ENCODE data around the gene CDKN2A. TPM values are rescaled to one million over a fixed set of nuclear protein-coding genes. Genes with fewer than 3 reads are reported as not detected.

Gene CDKN2A
- total and polyA plus RNA-seq, 4 donors = 0.23 to 0.76 (median 0.43) TPM

GRCh38 chr9:21991072-21991959, 2.9 kb downstream of the CDKN2A start:
- H3K9me3 ChIP-seq (ENCODE audit: control insufficient read depth in 4 of 4, low read length in 3 of 4) = peaks cover 0 to 6% (median 0%) of the 10 kb centered on the region in 4 donors
- no peaks in the 10 kb centered on the region for H3K36me3 ChIP-seq (ENCODE audit: control insufficient read depth in 4 of 4, insufficient read depth in 3 of 4, low read depth in 1 of 4, low read length in 3 of 4)
- peaks cover 0 to 2% (median under 1%) of the 10 kb centered on the region in 4 donors for H3K27me3 ChIP-seq (ENCODE audit: control insufficient read depth in 4 of 4, insufficient read depth in 4 of 4, low read length in 3 of 4)
- DNase-seq (ENCODE audit: low spot score) = no peak
- 92% methylated on average over 5 of the region's 5 CpGs for WGBS
- H3K4me3 ChIP-seq (ENCODE audit: low read depth in 1 of 3, low read length in 3 of 3) = no peak overlapping the region
- no peak overlapping the region for H3K27ac ChIP-seq (ENCODE audit: low read depth in 1 of 2, low read length in 2 of 2)
- no peak for TF ChIP-seq RXRA (IDR thresholded peaks at IDR 0.05)
- no peak for TF ChIP-seq MAX (IDR thresholded peaks at IDR 0.05)
- TF ChIP-seq REST (IDR thresholded peaks at IDR 0.05) = no peak
- TF ChIP-seq, protein P1, sequence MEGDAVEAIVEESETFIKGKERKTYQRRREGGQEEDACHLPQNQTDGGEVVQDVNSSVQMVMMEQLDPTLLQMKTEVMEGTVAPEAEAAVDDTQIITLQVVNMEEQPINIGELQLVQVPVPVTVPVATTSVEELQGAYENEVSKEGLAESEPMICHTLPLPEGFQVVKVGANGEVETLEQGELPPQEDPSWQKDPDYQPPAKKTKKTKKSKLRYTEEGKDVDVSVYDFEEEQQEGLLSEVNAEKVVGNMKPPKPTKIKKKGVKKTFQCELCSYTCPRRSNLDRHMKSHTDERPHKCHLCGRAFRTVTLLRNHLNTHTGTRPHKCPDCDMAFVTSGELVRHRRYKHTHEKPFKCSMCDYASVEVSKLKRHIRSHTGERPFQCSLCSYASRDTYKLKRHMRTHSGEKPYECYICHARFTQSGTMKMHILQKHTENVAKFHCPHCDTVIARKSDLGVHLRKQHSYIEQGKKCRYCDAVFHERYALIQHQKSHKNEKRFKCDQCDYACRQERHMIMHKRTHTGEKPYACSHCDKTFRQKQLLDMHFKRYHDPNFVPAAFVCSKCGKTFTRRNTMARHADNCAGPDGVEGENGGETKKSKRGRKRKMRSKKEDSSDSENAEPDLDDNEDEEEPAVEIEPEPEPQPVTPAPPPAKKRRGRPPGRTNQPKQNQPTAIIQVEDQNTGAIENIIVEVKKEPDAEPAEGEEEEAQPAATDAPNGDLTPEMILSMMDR (IDR thresholded peaks at IDR 0.05; ENCODE audit: low read depth, low read length, missing input control) = no peak
- TF ChIP-seq HNF4A (conservative IDR thresholded peaks at IDR 0.05) = no peak
- TF ChIP-seq TAF1 (conservative IDR thresholded peaks at IDR 0.05) = no peak
- no peak for TF ChIP-seq FOXA2 (IDR thresholded peaks at IDR 0.05)
- no peak for TF ChIP-seq GABPA (IDR thresholded peaks at IDR 0.05 in 1 of 2, conservative IDR thresholded peaks at IDR 0.05 in 1 of 2)
- peaks cover 4 to 15% (median 9%) of the 10 kb centered on the region in 4 donors for H3K4me1 ChIP-seq (ENCODE audit: control insufficient read depth in 4 of 4, insufficient read depth in 4 of 4, low read length in 3 of 4)
- H3K9ac ChIP-seq (ENCODE audit: low read depth in 1 of 2, low read length in 2 of 2) = no peak overlapping the region

- whole genome bisulfite sequencing = 23% methylated on average over 35 of the region's 35 CpGs
- Histone ChIP-seq H3K4me3 (ENCODE audit: low read depth in 1 of 3, low read length in 3 of 3) (no peak overlapping the region), H3K4me1 (ENCODE audit: control insufficient read depth in 4 of 4, insufficient read depth in 4 of 4, low read length in 3 of 4) (peaks cover 4 to 6% (median 4%) of the 10 kb centered on the region in 4 donors), H3K9ac (ENCODE audit: low read depth in 1 of 2, low read length in 2 of 2) (no peak overlapping the region), H3K27me3 (ENCODE audit: control insufficient read depth in 4 of 4, insufficient read depth in 4 of 4, low read length in 3 of 4) (peaks cover 0 to 4% (median under 1%) of the 10 kb centered on the region in 4 donors), H3K9me3 (ENCODE audit: control insufficient read depth in 4 of 4, low read length in 3 of 4) (peaks cover 0 to 6% (median 0%) of the 10 kb centered on the region in 4 donors), H3K27ac (ENCODE audit: low read depth in 1 of 2, low read length in 2 of 2) (no peak overlapping the region), H3K36me3 (ENCODE audit: control insufficient read depth in 4 of 4, insufficient read depth in 3 of 4, low read depth in 1 of 4, low read length in 3 of 4) (no peaks in the 10 kb centered on the region)
- no peak for DNase-seq (ENCODE audit: low spot score)
- TF ChIP-seq RXRA (IDR thresholded peaks at IDR 0.05) (no peak), NR2F2 (IDR thresholded peaks at IDR 0.05) (no peak), GABPA (IDR thresholded peaks at IDR 0.05 in 1 of 2, conservative IDR thresholded peaks at IDR 0.05 in 1 of 2) (no peak), TAF1 (conservative IDR thresholded peaks at IDR 0.05) (no peak), SP1 (IDR thresholded peaks at IDR 0.05) (no peak), FOXA1 (IDR thresholded peaks at IDR 0.05) (no peak), REST (IDR thresholded peaks at IDR 0.05) (no peak)
- TF ChIP-seq, protein P1 (IDR thresholded peaks at IDR 0.05; ENCODE audit: low read depth, low read length, missing input control) = no peak
Observed at GRCh38 chr9:21989440-21990189, 4.6 kb downstream of the CDKN2A start.
